ENCODE measurements around the gene TMBIM4. TPM values are rescaled to one million over a fixed set of nuclear protein-coding genes. Genes with fewer than 3 reads are reported as not detected.

TMBIM4 gene
- total RNA-seq, 1 experiment from 2014 or later: 115 TPM

DNA sequence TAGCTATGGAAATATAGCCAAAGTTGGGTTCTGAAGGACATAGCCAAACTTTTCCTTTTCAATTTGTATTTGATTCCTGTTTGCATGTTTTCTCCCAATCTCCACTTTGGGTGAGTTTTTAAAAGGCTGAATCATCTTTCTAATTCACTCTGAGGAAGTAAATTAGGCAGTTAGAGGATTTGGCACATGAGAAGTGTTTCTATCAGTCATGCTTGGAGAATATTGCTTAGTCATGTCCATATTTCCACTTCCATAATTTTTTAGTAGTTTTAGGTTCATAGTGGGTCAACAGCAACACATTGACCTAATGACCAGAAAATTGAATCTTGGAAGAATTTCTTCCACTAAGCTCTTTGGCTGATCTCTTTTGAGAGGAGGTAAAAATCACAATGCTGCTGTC, 41.0 kb upstream of the TMBIM4 start:
- TF ChIP-seq TCF7L2 (IDR thresholded peaks at IDR 0.05; ENCODE audit: low read depth, low read length) (no peak), POLR2AphosphoS5 (IDR thresholded peaks at IDR 0.05; ENCODE audit: low read depth, low read length) (no peak), SIN3A (IDR thresholded peaks at IDR 0.05; ENCODE audit: borderline replicate concordance, insufficient read depth, low read depth, low read length) (no peak)
- TF ChIP-seq, protein P1, sequence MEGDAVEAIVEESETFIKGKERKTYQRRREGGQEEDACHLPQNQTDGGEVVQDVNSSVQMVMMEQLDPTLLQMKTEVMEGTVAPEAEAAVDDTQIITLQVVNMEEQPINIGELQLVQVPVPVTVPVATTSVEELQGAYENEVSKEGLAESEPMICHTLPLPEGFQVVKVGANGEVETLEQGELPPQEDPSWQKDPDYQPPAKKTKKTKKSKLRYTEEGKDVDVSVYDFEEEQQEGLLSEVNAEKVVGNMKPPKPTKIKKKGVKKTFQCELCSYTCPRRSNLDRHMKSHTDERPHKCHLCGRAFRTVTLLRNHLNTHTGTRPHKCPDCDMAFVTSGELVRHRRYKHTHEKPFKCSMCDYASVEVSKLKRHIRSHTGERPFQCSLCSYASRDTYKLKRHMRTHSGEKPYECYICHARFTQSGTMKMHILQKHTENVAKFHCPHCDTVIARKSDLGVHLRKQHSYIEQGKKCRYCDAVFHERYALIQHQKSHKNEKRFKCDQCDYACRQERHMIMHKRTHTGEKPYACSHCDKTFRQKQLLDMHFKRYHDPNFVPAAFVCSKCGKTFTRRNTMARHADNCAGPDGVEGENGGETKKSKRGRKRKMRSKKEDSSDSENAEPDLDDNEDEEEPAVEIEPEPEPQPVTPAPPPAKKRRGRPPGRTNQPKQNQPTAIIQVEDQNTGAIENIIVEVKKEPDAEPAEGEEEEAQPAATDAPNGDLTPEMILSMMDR (IDR thresholded peaks at IDR 0.05): no peak
- TF ChIP-seq, protein P2, sequence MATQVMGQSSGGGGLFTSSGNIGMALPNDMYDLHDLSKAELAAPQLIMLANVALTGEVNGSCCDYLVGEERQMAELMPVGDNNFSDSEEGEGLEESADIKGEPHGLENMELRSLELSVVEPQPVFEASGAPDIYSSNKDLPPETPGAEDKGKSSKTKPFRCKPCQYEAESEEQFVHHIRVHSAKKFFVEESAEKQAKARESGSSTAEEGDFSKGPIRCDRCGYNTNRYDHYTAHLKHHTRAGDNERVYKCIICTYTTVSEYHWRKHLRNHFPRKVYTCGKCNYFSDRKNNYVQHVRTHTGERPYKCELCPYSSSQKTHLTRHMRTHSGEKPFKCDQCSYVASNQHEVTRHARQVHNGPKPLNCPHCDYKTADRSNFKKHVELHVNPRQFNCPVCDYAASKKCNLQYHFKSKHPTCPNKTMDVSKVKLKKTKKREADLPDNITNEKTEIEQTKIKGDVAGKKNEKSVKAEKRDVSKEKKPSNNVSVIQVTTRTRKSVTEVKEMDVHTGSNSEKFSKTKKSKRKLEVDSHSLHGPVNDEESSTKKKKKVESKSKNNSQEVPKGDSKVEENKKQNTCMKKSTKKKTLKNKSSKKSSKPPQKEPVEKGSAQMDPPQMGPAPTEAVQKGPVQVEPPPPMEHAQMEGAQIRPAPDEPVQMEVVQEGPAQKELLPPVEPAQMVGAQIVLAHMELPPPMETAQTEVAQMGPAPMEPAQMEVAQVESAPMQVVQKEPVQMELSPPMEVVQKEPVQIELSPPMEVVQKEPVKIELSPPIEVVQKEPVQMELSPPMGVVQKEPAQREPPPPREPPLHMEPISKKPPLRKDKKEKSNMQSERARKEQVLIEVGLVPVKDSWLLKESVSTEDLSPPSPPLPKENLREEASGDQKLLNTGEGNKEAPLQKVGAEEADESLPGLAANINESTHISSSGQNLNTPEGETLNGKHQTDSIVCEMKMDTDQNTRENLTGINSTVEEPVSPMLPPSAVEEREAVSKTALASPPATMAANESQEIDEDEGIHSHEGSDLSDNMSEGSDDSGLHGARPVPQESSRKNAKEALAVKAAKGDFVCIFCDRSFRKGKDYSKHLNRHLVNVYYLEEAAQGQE (IDR thresholded peaks at IDR 0.05; ENCODE audit: insufficient read depth in 1 of 2, low read depth in 2 of 2, low read length in 1 of 2): no peak
- CTCF ChIA-PET: no interaction called here

DNA sequence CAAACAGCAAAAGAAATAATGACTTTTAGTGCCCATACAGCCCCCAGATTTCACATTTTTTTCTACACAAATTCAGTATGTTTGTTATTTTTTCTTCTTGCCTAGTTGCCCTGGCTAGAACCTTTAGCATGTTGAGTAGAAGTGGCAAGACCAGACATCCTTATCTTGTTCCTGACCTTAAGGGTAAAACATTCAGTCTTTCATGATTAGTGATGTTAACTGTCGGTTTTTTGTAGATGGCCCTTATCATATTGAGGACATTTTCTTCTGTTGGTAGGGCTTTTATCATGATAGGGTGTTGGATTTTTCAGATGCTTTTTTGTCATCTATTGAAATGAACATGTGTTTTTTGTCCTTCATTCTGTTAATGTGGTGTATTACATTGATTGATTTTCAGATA, 36.3 kb upstream of the TMBIM4 start:
- POLR2A ChIA-PET: no interaction called here
- intact Hi-C loops (cut with micrococcal nuclease; ENCODE audit: unreplicated experiment): no loop called here
- Histone ChIP-seq H3K27ac (ENCODE audit: low read length) (no peak overlapping the region), H3K4me3 (ENCODE audit: low read depth in 2 of 2, low read length in 2 of 2) (no peak overlapping the region), H3K36me3 (ENCODE audit: control insufficient read depth, insufficient read depth, low read length) (no peaks in the 10 kb centered on the region), H3K27me3 (ENCODE audit: control insufficient read depth, insufficient read depth, low read length) (no peaks in the 10 kb centered on the region; the same call in 1 of the 2 replicates), H3K4me1 (ENCODE audit: control insufficient read depth, insufficient read depth, low read length) (no peaks in the 10 kb centered on the region), H3K9me3 (ENCODE audit: control insufficient read depth, insufficient read depth, low read depth, low read length) (no peaks in the 10 kb centered on the region)
- no peak for DNase-seq (ENCODE audit: low read depth, low spot score)
- ATAC-seq: no peak
- BruUV-seq (replicated peaks): no TSS peak
- in situ Hi-C loops (cut with HindIII; ENCODE audit: low pct_unique_long_range_greater_than_20kb, low sequenced_read_pairs): no loop called here
- TF ChIP-seq, protein P1 (IDR thresholded peaks at IDR 0.05): no peak
- CTCF ChIA-PET: no interaction called here

More for the DNA sequence above, 41.0 kb upstream of the TMBIM4 start:
- in situ Hi-C loops (cut with HindIII; ENCODE audit: low pct_unique_long_range_greater_than_20kb, low sequenced_read_pairs): no loop called here
- POLR2A ChIA-PET: no interaction called here
- no peaks in the 10 kb centered on the region for H3K4me1 ChIP-seq (ENCODE audit: control insufficient read depth, insufficient read depth, low read length)
- H3K4me3 ChIP-seq (ENCODE audit: low read depth in 2 of 2, low read length in 2 of 2): no peak overlapping the region
- no peaks in the 10 kb centered on the region for H3K36me3 ChIP-seq (ENCODE audit: control insufficient read depth, insufficient read depth, low read length)
- no TSS peak for BruUV-seq (replicated peaks)
- H3K9me3 ChIP-seq (ENCODE audit: control insufficient read depth, insufficient read depth, low read depth, low read length): no peaks in the 10 kb centered on the region
- intact Hi-C loops (cut with micrococcal nuclease; ENCODE audit: unreplicated experiment): no loop called here
- no peak overlapping the region for H3K27ac ChIP-seq (ENCODE audit: low read length)
- no peaks in the 10 kb centered on the region; the same call in 1 of the 2 replicates for H3K27me3 ChIP-seq (ENCODE audit: control insufficient read depth, insufficient read depth, low read length)
- DNase-seq (ENCODE audit: low read depth, low spot score): no peak
- ATAC-seq: no peak

DNA sequence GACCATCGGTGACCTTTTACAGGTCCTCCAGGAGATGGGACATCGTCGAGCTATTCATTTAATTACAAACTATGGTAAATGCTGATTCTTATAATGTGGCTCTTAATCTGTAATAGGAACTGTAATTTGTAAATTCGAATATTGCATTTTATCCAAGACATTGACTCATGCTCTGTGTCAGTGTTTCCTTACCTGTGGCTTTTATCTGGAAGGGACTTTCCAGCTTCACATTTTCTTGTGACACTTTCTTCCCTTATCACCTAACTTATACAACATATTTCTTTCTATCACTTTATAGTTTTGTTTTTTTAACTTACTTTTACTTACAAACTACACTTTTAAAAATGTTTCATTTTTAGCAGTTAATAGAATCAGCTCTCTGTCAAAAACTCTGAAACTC, 34.0 kb upstream of the TMBIM4 start:
- DNase-seq (ENCODE audit: low read depth, low spot score) (no peak), ATAC-seq (no peak)
- H3K9me3 ChIP-seq (ENCODE audit: control insufficient read depth, insufficient read depth, low read depth, low read length): no peaks in the 10 kb centered on the region; the same call in 1 of the 2 replicates
- H3K27ac ChIP-seq (ENCODE audit: low read length): no peak overlapping the region
- intact Hi-C loops (cut with micrococcal nuclease; ENCODE audit: unreplicated experiment): no loop called here
- no peaks in the 10 kb centered on the region for H3K36me3 ChIP-seq (ENCODE audit: control insufficient read depth, insufficient read depth, low read length)
- ChIA-PET CTCF (no interaction called here), POLR2A (no interaction called here)
- H3K4me1 ChIP-seq (ENCODE audit: control insufficient read depth, insufficient read depth, low read length): no peaks in the 10 kb centered on the region
- no peaks in the 10 kb centered on the region for H3K27me3 ChIP-seq (ENCODE audit: control insufficient read depth, insufficient read depth, low read length)
- BruUV-seq (replicated peaks): no TSS peak
- TF ChIP-seq SIN3A (IDR thresholded peaks at IDR 0.05; ENCODE audit: borderline replicate concordance, insufficient read depth, low read depth, low read length) (no peak), TCF7L2 (IDR thresholded peaks at IDR 0.05; ENCODE audit: low read depth, low read length) (no peak), POLR2AphosphoS5 (IDR thresholded peaks at IDR 0.05; ENCODE audit: low read depth, low read length) (no peak)
- TF ChIP-seq, protein P1 (IDR thresholded peaks at IDR 0.05): no peak
- TF ChIP-seq, protein P2 (IDR thresholded peaks at IDR 0.05; ENCODE audit: insufficient read depth in 1 of 2, low read depth in 2 of 2, low read length in 1 of 2): no peak
- H3K4me3 ChIP-seq (ENCODE audit: low read depth in 2 of 2, low read length in 2 of 2): no peak overlapping the region
- in situ Hi-C loops (cut with HindIII; ENCODE audit: low pct_unique_long_range_greater_than_20kb, low sequenced_read_pairs): no loop called here
